Measurements from ENCODE around the gene SLC34A1.
"Not testable (repeated sequence)": the region's sequence is repeated elsewhere in the genome, so short reads cannot be mapped to it uniquely, and the experiment has no call there.

Gene SLC34A1

GRCh38 chr5:177355162-177355867 is 28.9 kb upstream of the SLC34A1 start:
- DNase-seq: no peak

GRCh38 chr5:177355868-177356168 is 28.4 kb upstream of the SLC34A1 start:
- DNase-seq: no peak

- DNase-seq: no peak
These were observed 27.5 kb upstream of the SLC34A1 start for GRCh38 chr5:177356746-177357145.

- no peak for DNase-seq
These were observed 27.1 kb upstream of the SLC34A1 start for GRCh38 chr5:177357146-177357458.

- DNase-seq: peak; percentile 48
These were observed 26.5 kb upstream of the SLC34A1 start, which contains the start of gene RGS14 for GRCh38 chr5:177357459-177358351. Gene RGS14 (plus strand): TSS chr5:177357924. CDS start chr5:177358025, 101 bp downstream.

GRCh38 chr5:177358370-177358819 is 25.8 kb upstream of the SLC34A1 start:
- no peak for DNase-seq

- DNase-seq: no peak
These were observed 24.8 kb upstream of the SLC34A1 start for GRCh38 chr5:177359451-177359851.

GRCh38 chr5:177359860-177360259 is 24.4 kb upstream of the SLC34A1 start:
- no peak for DNase-seq

- not testable (repeated sequence) for DNase-seq
These were observed 23.5 kb upstream of the SLC34A1 start for GRCh38 chr5:177360740-177361139.

- DNase-seq: no peak
These were observed 22.6 kb upstream of the SLC34A1 start for GRCh38 chr5:177361418-177362291.

GRCh38 chr5:177362292-177362609 is 22.0 kb upstream of the SLC34A1 start:
- DNase-seq: no peak

GRCh38 chr5:177362610-177363507 is 21.4 kb upstream of the SLC34A1 start:
- peak; percentile 45 for DNase-seq

- no peak for DNase-seq
These were observed 20.7 kb upstream of the SLC34A1 start for GRCh38 chr5:177363565-177363964.

- DNase-seq: no peak
These were observed 19.9 kb upstream of the SLC34A1 start for GRCh38 chr5:177364159-177364962.

GRCh38 chr5:177365845-177366527 is 18.2 kb upstream of the SLC34A1 start:
- DNase-seq: no peak

GRCh38 chr5:177366528-177367322 is 17.5 kb upstream of the SLC34A1 start:
- no peak for DNase-seq

- DNase-seq: no peak
These were observed 16.8 kb upstream of the SLC34A1 start for GRCh38 chr5:177367323-177367848.

- no peak for DNase-seq
These were observed 16.0 kb upstream of the SLC34A1 start for GRCh38 chr5:177367981-177368868.
